GM18505 (cell line): ENCODE data around the gene KTI12.
"Not testable (repeated sequence)": the region's sequence is repeated elsewhere in the genome, so short reads cannot be mapped to it uniquely, and the experiment has no call there.

ENCODE experiments used
- ATAC-seq: cut with Tn5 transposase; IDR thresholded peaks from one replicate; pipeline ENCODE4 v1.9.1; 2021; ENCODE audit not compliant: unreplicated experiment
- POLR2A ChIP-seq: IDR thresholded peaks from 4 replicates; pipeline ENCODE4 v1.6.1; 2011; ENCODE audit warnings: borderline replicate concordance; ENCODE audit not compliant: insufficient read depth, insufficient read length; ENCODE audit errors: extremely low read depth

Gene KTI12

GRCh38 chr1:52055866-52056162, 22.2 kb upstream of the KTI12 start:
- ATAC-seq = no peak
- no peak for TF ChIP-seq POLR2A

GRCh38 chr1:52055066-52055865, 21.7 kb upstream of the KTI12 start, which contains the start of gene TXNDC12:
Gene TXNDC12 (minus strand): TSS chr1:52055191. CDS start chr1:52055096, 95 bp downstream.
- peak; percentile 88 for TF ChIP-seq POLR2A
- no peak for ATAC-seq

- no peak for TF ChIP-seq POLR2A
- ATAC-seq = no peak
Observed at GRCh38 chr1:52054496-52055065, 21.0 kb upstream of the KTI12 start.

- TF ChIP-seq POLR2A = no peak
- no peak for ATAC-seq
Observed at GRCh38 chr1:52053862-52054261, 20.3 kb upstream of the KTI12 start.

- not testable (repeated sequence) for ATAC-seq
Observed at GRCh38 chr1:52049337-52049736, 15.7 kb upstream of the KTI12 start.

GRCh38 chr1:52045666-52046195, 12.1 kb upstream of the KTI12 start:
- not testable (repeated sequence) for ATAC-seq

GRCh38 chr1:52045236-52045635, 11.6 kb upstream of the KTI12 start:
- no peak for TF ChIP-seq POLR2A
- no peak for ATAC-seq

- no peak for ATAC-seq
- TF ChIP-seq POLR2A = no peak
Observed at GRCh38 chr1:52041551-52042185, 8.1 kb upstream of the KTI12 start.

- no peak for ATAC-seq
- no peak for TF ChIP-seq POLR2A
Observed at GRCh38 chr1:52037909-52038308, 4.3 kb upstream of the KTI12 start.

- TF ChIP-seq POLR2A = no peak
- ATAC-seq = no peak
Observed at GRCh38 chr1:52037402-52037814, 3.8 kb upstream of the KTI12 start.

GRCh38 chr1:52034050-52034384, 407 bp upstream of the KTI12 start:
- no peak for TF ChIP-seq POLR2A
- ATAC-seq = no peak

- ATAC-seq = no peak
- peak; percentile 12 for TF ChIP-seq POLR2A
Observed at GRCh38 chr1:52032785-52033131, 852 bp downstream of the KTI12 start.

- ATAC-seq = no peak
- TF ChIP-seq POLR2A = peak; percentile 31
Observed at GRCh38 chr1:52032124-52032784, 1.4 kb downstream of the KTI12 start.

GRCh38 chr1:52028839-52029238, 4.8 kb downstream of the KTI12 start:
- not testable (repeated sequence) for ATAC-seq
